Measurements from ENCODE around the gene SGSM1.

The SGSM1 gene

GRCh38 chr22:24805790-24806662, at the start of gene SGSM1:
Gene SGSM1, plus strand, starts transcription at chr22:24806211. Its CDS starts 115 bp downstream, at chr22:24806326.
- peak; percentile 99 for DNase-seq (ENCODE audit: low spot score)

- peak; percentile 54 for DNase-seq (ENCODE audit: low spot score)
Observed at GRCh38 chr22:24758164-24758799, 47.7 kb upstream of the SGSM1 start.

- DNase-seq (ENCODE audit: low spot score) = no peak
Observed at GRCh38 chr22:24759765-24760164, 46.2 kb upstream of the SGSM1 start.

GRCh38 chr22:24760708-24761306, 45.2 kb upstream of the SGSM1 start:
- no peak for DNase-seq (ENCODE audit: low spot score)

- DNase-seq (ENCODE audit: low spot score) = no peak
Observed at GRCh38 chr22:24761888-24762675, 43.9 kb upstream of the SGSM1 start.

GRCh38 chr22:24763872-24764485, 42.0 kb upstream of the SGSM1 start:
- DNase-seq (ENCODE audit: low spot score) = no peak

GRCh38 chr22:24765166-24765565, 40.8 kb upstream of the SGSM1 start:
- no peak for DNase-seq (ENCODE audit: low spot score)

DNA sequence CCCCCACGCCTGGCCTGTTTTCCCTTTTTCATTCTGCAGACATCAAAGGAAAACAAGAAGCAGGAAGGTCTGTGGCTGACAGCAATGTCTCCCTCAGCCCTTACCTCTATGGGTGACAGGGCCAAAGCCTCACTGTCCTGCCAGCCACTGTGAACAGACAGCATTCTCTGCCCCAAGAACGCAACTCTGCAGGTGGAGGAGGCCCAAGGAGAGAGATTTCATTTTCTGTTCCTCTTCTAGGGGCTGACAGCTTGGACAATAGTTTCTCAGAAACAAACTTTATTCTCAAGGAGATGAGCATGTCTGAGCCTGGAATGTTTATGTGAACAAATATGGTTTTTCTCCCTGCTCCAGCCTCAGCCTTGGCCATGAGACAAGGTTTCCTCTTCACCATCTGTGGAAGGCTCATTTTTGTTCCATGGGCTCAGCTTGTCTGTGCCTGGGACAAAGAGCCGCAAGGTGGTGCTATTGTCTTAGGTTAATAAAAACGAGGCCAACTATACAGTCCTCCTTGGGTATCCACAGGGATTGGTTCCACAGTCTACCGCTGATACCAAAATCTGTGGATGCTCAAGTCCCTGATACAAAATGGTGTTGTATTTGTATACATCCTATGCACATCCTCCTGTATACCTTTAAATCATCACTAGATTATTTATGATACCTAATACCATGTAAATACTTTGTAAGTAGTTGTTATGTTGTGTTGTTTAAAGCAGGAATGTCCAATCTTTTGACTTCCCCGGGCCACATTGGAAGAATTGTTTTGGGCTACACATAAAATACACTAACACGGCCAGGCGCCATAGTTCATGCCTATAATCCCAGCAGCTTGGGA, 37.3 kb upstream of the SGSM1 start:
- peak; percentile 73 for DNase-seq (ENCODE audit: low spot score)

GRCh38 chr22:24772493-24773220, 33.4 kb upstream of the SGSM1 start:
- peak; percentile 75 for DNase-seq (ENCODE audit: low spot score)

DNA sequence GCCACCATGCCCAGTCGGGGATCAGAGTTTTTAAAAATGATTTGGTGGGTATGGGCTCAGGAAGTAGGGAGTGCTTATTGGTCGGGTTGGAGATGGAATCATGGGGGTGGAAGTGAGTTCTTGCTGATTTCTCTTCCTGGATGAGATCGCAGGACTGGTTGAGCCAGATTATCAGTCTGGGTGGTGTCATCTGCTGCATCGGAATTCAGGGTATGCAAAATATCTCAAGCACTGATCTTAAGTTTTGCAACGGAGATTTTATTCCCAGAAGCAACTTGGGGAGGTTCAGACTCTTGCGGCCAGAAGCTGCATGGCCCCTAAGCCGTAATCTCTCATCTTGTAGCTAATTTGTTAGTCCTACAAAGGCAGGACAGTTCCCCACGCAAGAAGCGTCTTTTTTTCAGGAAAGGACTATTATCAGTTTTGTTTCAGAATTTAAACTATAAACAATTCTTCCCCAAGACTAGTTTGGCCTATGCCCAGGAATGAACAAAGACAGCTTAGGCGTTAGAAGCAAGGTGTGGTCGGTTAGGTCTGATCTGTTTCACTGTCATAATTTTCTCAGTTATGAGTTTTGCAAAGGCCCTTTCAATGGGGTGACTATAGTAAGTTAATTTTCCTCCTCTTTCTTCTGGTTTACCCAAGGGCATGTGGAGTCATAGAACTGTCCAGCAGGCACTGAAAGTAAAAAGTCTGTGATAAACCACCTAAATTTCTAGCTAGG, 30.1 kb upstream of the SGSM1 start:
- DNase-seq (ENCODE audit: low spot score) = no peak

- DNase-seq (ENCODE audit: low spot score) = no peak
Observed at GRCh38 chr22:24776525-24776924, 29.5 kb upstream of the SGSM1 start.

DNA sequence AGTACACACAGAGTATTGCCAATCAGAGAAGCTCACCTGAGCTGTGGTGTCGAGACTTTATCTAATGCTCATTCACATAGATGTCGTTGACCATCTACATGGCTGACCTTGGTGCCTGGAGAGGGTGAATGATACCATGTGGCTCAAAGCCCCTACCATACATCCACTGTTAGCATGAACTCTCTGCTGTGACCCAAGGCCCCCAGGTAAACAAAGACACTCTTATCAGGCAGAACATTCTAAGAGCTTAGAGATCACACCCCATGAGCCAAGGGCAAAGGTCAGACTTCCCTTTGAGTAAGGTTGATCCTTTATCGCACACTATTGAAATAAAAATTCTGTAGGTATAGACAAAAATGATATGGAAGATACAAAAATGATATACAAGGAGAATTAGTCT, 16.5 kb upstream of the SGSM1 start:
- no peak for DNase-seq (ENCODE audit: low spot score)

- DNase-seq (ENCODE audit: low spot score) = no peak
Observed at GRCh38 chr22:24791362-24791761, 14.6 kb upstream of the SGSM1 start.

DNA sequence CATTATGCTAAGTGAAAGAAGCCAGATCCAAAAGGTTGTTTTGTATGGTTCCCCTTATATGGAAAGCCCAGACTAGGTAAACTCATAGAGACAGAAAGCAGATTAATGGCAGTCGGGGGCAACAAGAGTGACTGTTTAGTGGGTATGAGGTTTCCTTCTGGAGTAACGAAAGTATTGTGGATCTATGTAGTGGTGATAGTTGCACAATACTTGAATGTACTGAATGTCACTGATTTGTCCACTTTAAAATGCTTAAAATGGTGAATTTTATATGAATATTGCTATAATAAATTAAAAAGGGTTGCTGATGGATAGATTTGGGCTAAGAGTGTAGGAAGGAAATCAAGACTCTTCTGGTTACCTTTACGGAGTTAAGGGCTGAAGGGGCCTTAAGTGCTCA, 10.0 kb upstream of the SGSM1 start:
- no peak for DNase-seq (ENCODE audit: low spot score)

DNA sequence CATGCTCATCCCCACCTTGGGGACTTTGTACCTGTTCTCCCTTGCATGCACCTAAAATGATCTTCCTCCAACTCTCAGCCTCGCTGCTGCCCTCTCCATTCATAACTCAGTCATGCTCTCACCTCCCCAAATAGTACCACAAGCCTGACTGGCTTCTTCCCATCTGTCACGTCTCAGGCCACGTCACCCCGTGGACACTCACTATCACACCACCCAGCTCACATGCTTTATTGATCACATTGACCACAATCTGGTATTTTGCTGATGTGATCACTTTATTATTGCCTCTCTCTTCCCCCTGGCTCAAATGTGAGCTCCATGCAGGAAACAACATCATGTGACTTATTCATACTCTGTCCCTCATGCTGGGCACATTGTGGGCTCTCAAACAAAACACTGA, 9.2 kb upstream of the SGSM1 start:
- no peak for DNase-seq (ENCODE audit: low spot score)

- DNase-seq (ENCODE audit: low spot score) = no peak
Observed at GRCh38 chr22:24801901-24802465, 4.0 kb upstream of the SGSM1 start.

DNA sequence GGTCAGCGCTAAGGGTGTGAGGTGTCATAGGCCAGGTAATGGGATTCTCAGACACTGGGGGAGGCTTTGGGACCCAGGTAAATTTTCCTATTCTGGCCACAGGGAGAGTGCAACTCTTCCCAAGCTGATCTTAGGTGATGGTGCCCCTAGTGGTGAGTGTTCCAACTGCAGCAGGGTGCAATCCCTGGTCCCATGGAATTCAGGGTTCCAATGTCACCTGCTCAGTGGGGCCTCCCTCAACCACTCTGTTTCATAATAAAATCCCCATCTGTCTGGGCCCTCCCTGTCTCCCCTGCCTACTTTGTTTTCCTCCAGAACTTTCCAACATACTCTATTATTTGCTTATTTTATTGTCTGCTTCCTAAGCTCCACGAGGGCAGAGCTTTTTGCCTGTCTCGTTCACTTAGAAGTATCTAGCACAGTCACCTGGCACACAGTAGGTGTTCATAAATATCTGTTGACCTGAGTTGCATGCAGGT, 2.9 kb upstream of the SGSM1 start:
- peak; percentile 86 for DNase-seq (ENCODE audit: low spot score)

GRCh38 chr22:24806663-24807001, 621 bp downstream of the SGSM1 start:
- DNase-seq (ENCODE audit: low spot score) = peak; percentile 21

DNA sequence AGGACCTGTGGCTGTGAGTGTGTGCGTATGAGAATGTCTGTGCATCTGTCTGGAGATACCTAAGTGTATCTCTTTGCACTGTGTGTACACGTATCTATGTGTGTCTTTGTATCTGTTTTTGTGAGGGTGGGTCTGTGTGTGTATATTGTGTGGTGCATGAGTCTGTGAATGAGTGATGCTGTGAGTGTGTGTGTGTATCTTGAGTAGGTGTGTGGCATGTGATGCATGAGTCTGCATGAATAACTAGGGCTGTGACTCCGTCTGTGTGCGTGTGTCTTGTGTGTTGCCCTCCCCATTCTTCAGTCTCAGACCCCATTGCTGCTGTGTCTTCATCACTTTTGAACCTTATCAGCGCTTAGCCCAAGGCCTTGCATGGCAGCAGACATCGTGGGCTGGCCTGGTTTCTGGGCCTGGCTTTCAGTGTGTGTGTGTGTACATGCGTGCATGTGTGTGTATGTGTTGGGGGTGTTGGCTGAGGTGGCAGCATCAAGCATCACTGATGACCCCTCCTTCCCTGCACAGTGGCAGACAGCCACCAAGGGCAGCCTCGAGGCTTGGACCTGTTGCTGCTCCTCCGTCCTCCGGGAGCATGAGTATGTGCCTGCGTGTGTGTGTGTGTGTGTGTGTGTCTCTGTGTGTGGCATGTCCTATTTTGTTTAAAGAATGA, 1.4 kb downstream of the SGSM1 start:
- no peak for DNase-seq (ENCODE audit: low spot score)
